K562 (cell line): ENCODE measurements around the gene EGLN1. TPM values are rescaled to one million over a fixed set of nuclear protein-coding genes. Genes with fewer than 3 reads are reported as not detected.
A peak's percentile ranks its signal among the peaks of the same experiment; 100 is the strongest.

Experiments
- BRF1 ChIP-seq: IDR thresholded peaks from 3 replicates; pipeline ENCODE4 v1.6.1; 2011; ENCODE audit warnings: borderline replicate concordance, mild to moderate bottlenecking; ENCODE audit not compliant: insufficient read length; ENCODE audit errors: extremely low read depth
- FOSL1 ChIP-seq: fragments of 200-800 bp; sonication (Bioruptor generic); conservative IDR thresholded peaks from 2 replicates; pipeline ENCODE4 v1.6.1; 2016; ENCODE audit warnings: missing genetic modification characterization, missing compliant biosample characterization
- HIVEP1 ChIP-seq: fragments of 250-450 bp; sonication (Bioruptor Pico); IDR thresholded peaks from 2 replicates; pipeline ENCODE4 v1.4.0; 2020; ENCODE audit warnings: mild to moderate bottlenecking
- MAFG ChIP-seq: fragments of 450-650 bp; conservative IDR thresholded peaks from 2 replicates; pipeline ENCODE4 v1.6.1; 2016; ENCODE audit warnings: missing genetic modification characterization, missing compliant biosample characterization
- MAFK ChIP-seq: IDR thresholded peaks from 2 replicates; pipeline ENCODE4 v1.6.1; 2011; ENCODE audit warnings: low read length, improper control_type of control experiment
- SAFB2 ChIP-seq: fragments of 200-400 bp; formaldehyde crosslinking; IDR thresholded peaks from 2 replicates; pipeline ENCODE4 v1.6.1; 2018; ENCODE audit warnings: borderline replicate concordance, low read length, low read depth, moderate library complexity; ENCODE audit not compliant: severe bottlenecking
- SAP30 ChIP-seq: fragments of 200-600 bp; sonication (generic); IDR thresholded peaks from 2 replicates; pipeline ENCODE4 v1.6.1; 2012; ENCODE audit warnings: borderline replicate concordance, low read depth, mild to moderate bottlenecking, moderate library complexity, low read length, control low read depth, inconsistent platforms; ENCODE audit not compliant: insufficient read depth, poor library complexity, severe bottlenecking
- SMARCA4 ChIP-seq: fragments of 450-650 bp; IDR thresholded peaks from 2 replicates; pipeline ENCODE4 v1.6.1; 2016
- SOX6 ChIP-seq: fragments of 450-650 bp; IDR thresholded peaks from 2 replicates; pipeline ENCODE4 v1.6.1; 2014; ENCODE audit warnings: mild to moderate bottlenecking
- TAL1 ChIP-seq: fragments of 450-650 bp; IDR thresholded peaks from 2 replicates; pipeline ENCODE4 v1.6.1; 2016; ENCODE audit warnings: mild to moderate bottlenecking
- TGIF2 ChIP-seq: sonication (generic); formaldehyde crosslinking; IDR thresholded peaks from 2 replicates; pipeline ENCODE4 v1.8.1; 2022; ENCODE audit warnings: mild to moderate bottlenecking, missing genetic modification reagents, moderate library complexity
- polyA plus RNA-seq, 8 experiments: library from polyadenylated mRNA; depleted of rRNA in 4 of 8; stranded (reverse) in 5 of 8; unstranded in 3 of 8; fragments of >200 nt; fragmentation: Nextera tagmentation in 2 of 8; fragmentation: Illumina TruSeq in 1 of 8; extraction: Ambion mirVana in 2 of 8; extraction: Trizol in 1 of 8; gene quantifications; 2 replicates each; pipeline versions ENCODE4 v1.2.1 to v1.2.3, GENCODE V29; 2011 to 2014; ENCODE audit warnings: inconsistent platforms in 1 of 8, missing spikeins in 1 of 8
- total RNA-seq, 7 experiments: library from RNA; depleted of rRNA in 6 of 7; stranded (reverse); fragments of >200 nt in 6 of 7; fragmentation: Illumina TruSeq in 2 of 7; extraction: Trizol in 2 of 7; gene quantifications; 2 replicates each; pipeline versions ENCODE4 v1.2.1 to v1.2.3, GENCODE V29; 2011 to 2021; ENCODE audit warnings: low replicate concordance in 1 of 7
- TF ChIP-seq, protein P1 (sequence below), 2 experiments: fragments of 450-650 bp; formaldehyde crosslinking in 1 of 2; IDR thresholded peaks; 2 replicates each; pipeline versions ENCODE4 v1.4.0 to v1.6.1; 2014 to 2020; ENCODE audit warnings: mild to moderate bottlenecking in 2 of 2, borderline replicate concordance in 1 of 2, low read depth in 1 of 2
- TF ChIP-seq, protein P2 (sequence below): fragments of 450-650 bp; formaldehyde crosslinking; conservative IDR thresholded peaks from 2 replicates; pipeline ENCODE4 v1.4.0; 2022; ENCODE audit warnings: mild to moderate bottlenecking, missing genetic modification characterization

Gene EGLN1
- total and polyA plus RNA-seq, 9 of the 15 experiments (the other 6 are each of a cell fraction or from before 2014, with no cell fraction given) = 5.2 to 54.3 (median 24.6) TPM

- no peak for TF ChIP-seq BRF1
- TF ChIP-seq SAFB2 = no peak
- TF ChIP-seq SMARCA4 = 0 out of 2 replicates have a peak, but pooled peaks have one; percentile 72
- TF ChIP-seq SAP30 = no peak
- TF ChIP-seq HIVEP1 (CRISPR knock-in tag) = no peak
- peak; percentile 88 for TF ChIP-seq MAFK
- peak; percentile 37; the same call in 1 of the 2 replicates for TF ChIP-seq FOSL1 (tag)
- no peak for TF ChIP-seq SOX6
- TF ChIP-seq MAFG (tag) = peak; percentile 97
- TF ChIP-seq TGIF2 (CRISPR knock-in tag) = no peak
- TF ChIP-seq, protein P1, sequence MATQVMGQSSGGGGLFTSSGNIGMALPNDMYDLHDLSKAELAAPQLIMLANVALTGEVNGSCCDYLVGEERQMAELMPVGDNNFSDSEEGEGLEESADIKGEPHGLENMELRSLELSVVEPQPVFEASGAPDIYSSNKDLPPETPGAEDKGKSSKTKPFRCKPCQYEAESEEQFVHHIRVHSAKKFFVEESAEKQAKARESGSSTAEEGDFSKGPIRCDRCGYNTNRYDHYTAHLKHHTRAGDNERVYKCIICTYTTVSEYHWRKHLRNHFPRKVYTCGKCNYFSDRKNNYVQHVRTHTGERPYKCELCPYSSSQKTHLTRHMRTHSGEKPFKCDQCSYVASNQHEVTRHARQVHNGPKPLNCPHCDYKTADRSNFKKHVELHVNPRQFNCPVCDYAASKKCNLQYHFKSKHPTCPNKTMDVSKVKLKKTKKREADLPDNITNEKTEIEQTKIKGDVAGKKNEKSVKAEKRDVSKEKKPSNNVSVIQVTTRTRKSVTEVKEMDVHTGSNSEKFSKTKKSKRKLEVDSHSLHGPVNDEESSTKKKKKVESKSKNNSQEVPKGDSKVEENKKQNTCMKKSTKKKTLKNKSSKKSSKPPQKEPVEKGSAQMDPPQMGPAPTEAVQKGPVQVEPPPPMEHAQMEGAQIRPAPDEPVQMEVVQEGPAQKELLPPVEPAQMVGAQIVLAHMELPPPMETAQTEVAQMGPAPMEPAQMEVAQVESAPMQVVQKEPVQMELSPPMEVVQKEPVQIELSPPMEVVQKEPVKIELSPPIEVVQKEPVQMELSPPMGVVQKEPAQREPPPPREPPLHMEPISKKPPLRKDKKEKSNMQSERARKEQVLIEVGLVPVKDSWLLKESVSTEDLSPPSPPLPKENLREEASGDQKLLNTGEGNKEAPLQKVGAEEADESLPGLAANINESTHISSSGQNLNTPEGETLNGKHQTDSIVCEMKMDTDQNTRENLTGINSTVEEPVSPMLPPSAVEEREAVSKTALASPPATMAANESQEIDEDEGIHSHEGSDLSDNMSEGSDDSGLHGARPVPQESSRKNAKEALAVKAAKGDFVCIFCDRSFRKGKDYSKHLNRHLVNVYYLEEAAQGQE (IDR thresholded peaks at IDR 0.05; ENCODE audit: borderline replicate concordance) = 0 out of 2 replicates have a peak, but pooled peaks have one; percentile 5
- TF ChIP-seq, protein P1 (CRISPR knock-in tag; IDR thresholded peaks at IDR 0.05; ENCODE audit: low read depth) = no peak
- TF ChIP-seq TAL1 = 0 out of 2 replicates have a peak, but pooled peaks have one; percentile 4
- TF ChIP-seq, protein P2, sequence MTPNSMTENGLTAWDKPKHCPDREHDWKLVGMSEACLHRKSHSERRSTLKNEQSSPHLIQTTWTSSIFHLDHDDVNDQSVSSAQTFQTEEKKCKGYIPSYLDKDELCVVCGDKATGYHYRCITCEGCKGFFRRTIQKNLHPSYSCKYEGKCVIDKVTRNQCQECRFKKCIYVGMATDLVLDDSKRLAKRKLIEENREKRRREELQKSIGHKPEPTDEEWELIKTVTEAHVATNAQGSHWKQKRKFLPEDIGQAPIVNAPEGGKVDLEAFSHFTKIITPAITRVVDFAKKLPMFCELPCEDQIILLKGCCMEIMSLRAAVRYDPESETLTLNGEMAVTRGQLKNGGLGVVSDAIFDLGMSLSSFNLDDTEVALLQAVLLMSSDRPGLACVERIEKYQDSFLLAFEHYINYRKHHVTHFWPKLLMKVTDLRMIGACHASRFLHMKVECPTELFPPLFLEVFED (CRISPR knock-in tag) = no peak
Measured at GRCh38 chr1:231354330-231355020, 67.6 kb downstream of the EGLN1 start (continued).
